ENCODE results near the gene ANTKMT. TPM values are rescaled to one million over a fixed set of nuclear protein-coding genes. Genes with fewer than 3 reads are reported as not detected.

ANTKMT gene
- total RNA-seq, 1 experiment from 2014 or later: 49.6 TPM

- intact Hi-C loops (cut with micrococcal nuclease; ENCODE audit: unreplicated experiment): no loop called here
- peak overlapping the region; percentile 59 for H3K4me3 Mint-ChIP-seq (ENCODE audit: low read depth, unreplicated experiment)
- H3K4me1 Mint-ChIP-seq (ENCODE audit: low read depth, unreplicated experiment): peaks cover 9% of the 10 kb centered on the region
- no TSS peak for BruUV-seq (replicated peaks)
- no peak overlapping the region for H3K27ac Mint-ChIP-seq (ENCODE audit: unreplicated experiment)
- CTCF ChIA-PET: no interaction called here
- no peak for DNase-seq
- TF ChIP-seq CTCF (IDR thresholded peaks at IDR 0.05; ENCODE audit: unreplicated experiment): no peak
- no peaks in the 10 kb centered on the region for H3K9me3 Mint-ChIP-seq (ENCODE audit: low read depth, unreplicated experiment)
- H3K36me3 Mint-ChIP-seq (ENCODE audit: insufficient read depth, unreplicated experiment): peaks cover 42% of the 10 kb centered on the region
- H3K27me3 Mint-ChIP-seq (ENCODE audit: unreplicated experiment): peaks cover 72% of the 10 kb centered on the region
Measured at GRCh38 chr16:693364-693763, 27.6 kb upstream of the ANTKMT start.

- H3K27me3 Mint-ChIP-seq (ENCODE audit: unreplicated experiment): peaks cover 76% of the 10 kb centered on the region
- CTCF ChIA-PET: no interaction called here
- BruUV-seq (replicated peaks): no TSS peak
Measured at GRCh38 chr16:693766-694165, 27.2 kb upstream of the ANTKMT start.

GRCh38 chr16:694187-694862, 26.6 kb upstream of the ANTKMT start:
- intact Hi-C loops (cut with micrococcal nuclease; ENCODE audit: unreplicated experiment): no loop called here
- CTCF ChIA-PET: interaction anchor here (0.5 to 1.8 kb wide), 3 partner anchors 13 to 1154 kb away, joined by 3 to 4 read pairs (median 4); no protein-coding TSS in a partner anchor
- no peak overlapping the region for H3K27ac Mint-ChIP-seq (ENCODE audit: unreplicated experiment)
- no peak for DNase-seq
- BruUV-seq (replicated peaks): no TSS peak
- H3K9me3 Mint-ChIP-seq (ENCODE audit: low read depth, unreplicated experiment): no peaks in the 10 kb centered on the region
- H3K4me3 Mint-ChIP-seq (ENCODE audit: low read depth, unreplicated experiment): peak overlapping the region; percentile 59
- peaks cover 9% of the 10 kb centered on the region for H3K4me1 Mint-ChIP-seq (ENCODE audit: low read depth, unreplicated experiment)
- TF ChIP-seq CTCF (IDR thresholded peaks at IDR 0.05; ENCODE audit: unreplicated experiment): no peak
- peaks cover 82% of the 10 kb centered on the region for H3K27me3 Mint-ChIP-seq (ENCODE audit: unreplicated experiment)
- peaks cover 35% of the 10 kb centered on the region for H3K36me3 Mint-ChIP-seq (ENCODE audit: insufficient read depth, unreplicated experiment)

More at GRCh38 chr16:693766-694165, 27.2 kb upstream of the ANTKMT start:
- H3K27ac Mint-ChIP-seq (ENCODE audit: unreplicated experiment): no peak overlapping the region
- peak overlapping the region; percentile 59 for H3K4me3 Mint-ChIP-seq (ENCODE audit: low read depth, unreplicated experiment)
- H3K9me3 Mint-ChIP-seq (ENCODE audit: low read depth, unreplicated experiment): no peaks in the 10 kb centered on the region
- no peak for TF ChIP-seq CTCF (IDR thresholded peaks at IDR 0.05; ENCODE audit: unreplicated experiment)
- intact Hi-C loops (cut with micrococcal nuclease; ENCODE audit: unreplicated experiment): no loop called here
- DNase-seq: no peak
- H3K4me1 Mint-ChIP-seq (ENCODE audit: low read depth, unreplicated experiment): peaks cover 9% of the 10 kb centered on the region
- peaks cover 41% of the 10 kb centered on the region for H3K36me3 Mint-ChIP-seq (ENCODE audit: insufficient read depth, unreplicated experiment)

- Mint-ChIP-seq H3K4me3 (ENCODE audit: low read depth, unreplicated experiment) (peak overlapping the region; percentile 59), H3K27me3 (ENCODE audit: unreplicated experiment) (peaks cover 87% of the 10 kb centered on the region), H3K4me1 (ENCODE audit: low read depth, unreplicated experiment) (peaks cover 9% of the 10 kb centered on the region), H3K27ac (ENCODE audit: unreplicated experiment) (no peak overlapping the region), H3K9me3 (ENCODE audit: low read depth, unreplicated experiment) (no peaks in the 10 kb centered on the region), H3K36me3 (ENCODE audit: insufficient read depth, unreplicated experiment) (peaks cover 30% of the 10 kb centered on the region)
- CTCF ChIA-PET: interaction anchor here (0.5 to 1.8 kb wide), 3 partner anchors 12 to 1154 kb away, joined by 3 to 4 read pairs (median 4); no protein-coding TSS in a partner anchor
- no TSS peak for BruUV-seq (replicated peaks)
- no peak for DNase-seq
- no peak for TF ChIP-seq CTCF (IDR thresholded peaks at IDR 0.05; ENCODE audit: unreplicated experiment)
- intact Hi-C loops (cut with micrococcal nuclease; ENCODE audit: unreplicated experiment): no loop called here
Measured at GRCh38 chr16:694863-695354, 26.0 kb upstream of the ANTKMT start.

Measured in Calu3 (cell line).